ENCODE results near the gene OSBPL1A.

Gene OSBPL1A

GRCh38 chr18:24276994-24277393 lies 120.6 kb downstream of the OSBPL1A start:
- intact Hi-C loops (cut with DNase I), result no loop called here
- DNase-seq, result no peak

- intact Hi-C loops (cut with DNase I), result loop anchor here (5.0 kb wide), 1 partner anchor 98 kb away; no protein-coding TSS in a partner anchor
- DNase-seq, result no peak
These were observed 122.8 kb downstream of the OSBPL1A start for GRCh38 chr18:24274837-24275236.

- no peak for DNase-seq
- intact Hi-C loops (cut with DNase I), result loop anchor here (5.0 kb wide), 1 partner anchor 96 kb away; no protein-coding TSS in a partner anchor
These were observed 124.0 kb downstream of the OSBPL1A start for GRCh38 chr18:24273596-24273995.

GRCh38 chr18:24272229-24272525 lies 125.4 kb downstream of the OSBPL1A start:
- intact Hi-C loops (cut with DNase I), result loop anchor here (5.0 kb wide), 1 partner anchor 95 kb away; no protein-coding TSS in a partner anchor
- DNase-seq, result no peak

- peak; percentile 39 to 86 (median 74) for DNase-seq
- intact Hi-C loops (cut with DNase I), result loop anchor here (5.0 kb wide), 1 partner anchor 94 kb away; no protein-coding TSS in a partner anchor
These were observed 126.0 kb downstream of the OSBPL1A start for GRCh38 chr18:24271381-24272228.

GRCh38 chr18:24270937-24271380 lies 126.7 kb downstream of the OSBPL1A start:
- peak in 9 of 42 donors; percentile 22 to 64 (median 41) for DNase-seq
- intact Hi-C loops (cut with DNase I), result loop anchor here (5.0 kb wide), 1 partner anchor 94 kb away; no protein-coding TSS in a partner anchor

- intact Hi-C loops (cut with DNase I), result loop anchor here (5.0 kb wide), 1 partner anchor 93 kb away; no protein-coding TSS in a partner anchor
- DNase-seq, result no peak
These were observed 127.2 kb downstream of the OSBPL1A start for GRCh38 chr18:24270358-24270936.

- no peak for DNase-seq
- intact Hi-C loops (cut with DNase I), result no loop called here
These were observed 128.7 kb downstream of the OSBPL1A start for GRCh38 chr18:24268784-24269550.

GRCh38 chr18:24267878-24268277 lies 129.7 kb downstream of the OSBPL1A start:
- no peak for DNase-seq
- intact Hi-C loops (cut with DNase I), result no loop called here

GRCh38 chr18:24266131-24266530 lies 131.5 kb downstream of the OSBPL1A start:
- no peak for DNase-seq
- intact Hi-C loops (cut with DNase I), result no loop called here

GRCh38 chr18:24265502-24266064 lies 132.0 kb downstream of the OSBPL1A start:
- DNase-seq, result peak in 1 of 42 donors; percentile 24
- intact Hi-C loops (cut with DNase I), result no loop called here

GRCh38 chr18:24263050-24263449 lies 134.6 kb downstream of the OSBPL1A start:
- DNase-seq, result no peak
- intact Hi-C loops (cut with DNase I), result no loop called here

- intact Hi-C loops (cut with DNase I), result no loop called here
- no peak for DNase-seq
These were observed 135.5 kb downstream of the OSBPL1A start for GRCh38 chr18:24262087-24262486.

- intact Hi-C loops (cut with DNase I), result no loop called here
- DNase-seq, result no peak
These were observed 137.6 kb downstream of the OSBPL1A start for GRCh38 chr18:24259869-24260641.

- DNase-seq, result no peak
- intact Hi-C loops (cut with DNase I), result no loop called here
These were observed 143.6 kb downstream of the OSBPL1A start for GRCh38 chr18:24254071-24254470.

GRCh38 chr18:24249716-24250115 lies 147.9 kb downstream of the OSBPL1A start:
- no peak for DNase-seq
- intact Hi-C loops (cut with DNase I), result no loop called here

- intact Hi-C loops (cut with DNase I), result no loop called here
- no peak for DNase-seq
These were observed 149.3 kb downstream of the OSBPL1A start for GRCh38 chr18:24248359-24248758.

GRCh38 chr18:24246143-24246542 lies 151.5 kb downstream of the OSBPL1A start:
- no peak for DNase-seq
- intact Hi-C loops (cut with DNase I), result no loop called here

- intact Hi-C loops (cut with DNase I), result no loop called here
These were observed 152.9 kb downstream of the OSBPL1A start for GRCh38 chr18:24244698-24245097.

More at GRCh38 chr18:24244698-24245097, 152.9 kb downstream of the OSBPL1A start:
- no peak for DNase-seq

All from head of caudate nucleus (tissue), 42 donors.